Neuronal stem cell (in vitro differentiated cells): ENCODE results near the gene HOXA7.
A peak's percentile ranks its signal among the peaks of the same experiment; 100 is the strongest.

ENCODE experiments used
- DNase-seq: peaks from one replicate; pipeline ENCODE4 v3.0.0-alpha.2; 2013; ENCODE audit warnings: low spot score
- H2AFZ ChIP-seq: one replicate; pipeline ENCODE4 v1.6.1; 2013; ENCODE audit warnings: mild to moderate bottlenecking, low read length, inconsistent platforms
- H2AK5ac ChIP-seq: 2 replicates; pipeline ENCODE4 v1.6.1; 2013; ENCODE audit warnings: low read depth, mild to moderate bottlenecking, inconsistent platforms, low read length, moderate library complexity, mixed read lengths
- H2BK120ac ChIP-seq: 2 replicates; pipeline ENCODE4 v1.6.1; 2013; ENCODE audit warnings: low read depth, mild to moderate bottlenecking, inconsistent platforms, low read length, moderate library complexity, mixed read lengths
- H2BK12ac ChIP-seq: one replicate; pipeline ENCODE4 v1.6.1; 2013; ENCODE audit warnings: low read length, inconsistent platforms
- H2BK15ac ChIP-seq: 2 replicates; pipeline ENCODE4 v1.6.1; 2013; ENCODE audit warnings: mild to moderate bottlenecking, low read length, inconsistent platforms, mixed read lengths
- H2BK5ac ChIP-seq: one replicate; pipeline ENCODE4 v1.6.1; 2013; ENCODE audit warnings: inconsistent platforms, mild to moderate bottlenecking, low read length, moderate library complexity
- H3K14ac ChIP-seq: one replicate; pipeline ENCODE4 v1.6.1; 2013; ENCODE audit warnings: low read length, inconsistent platforms
- H3K18ac ChIP-seq: 2 replicates; pipeline ENCODE4 v1.6.1; 2013; ENCODE audit warnings: low read length, inconsistent platforms
- H3K23ac ChIP-seq: 2 replicates; pipeline ENCODE4 v1.6.1; 2013; ENCODE audit warnings: low read depth, mild to moderate bottlenecking, mixed read lengths, low read length, inconsistent platforms; ENCODE audit not compliant: poor library complexity
- H3K27ac ChIP-seq: replicated peaks from 3 replicates; pipeline ENCODE4 v1.5.1; 2013; ENCODE audit warnings: low read length, inconsistent platforms
- H3K27me3 ChIP-seq, 3 experiments: 2 replicates each; pipeline ENCODE4 v1.6.1; 2013; ENCODE audit warnings: low read length in 3 of 3, mild to moderate bottlenecking in 2 of 3, inconsistent platforms in 1 of 3, low read depth in 1 of 3, mixed read lengths in 1 of 3, moderate library complexity in 1 of 3; ENCODE audit not compliant: control insufficient read depth in 3 of 3, insufficient read depth in 3 of 3
- H3K36me3 ChIP-seq, 2 donors: replicated peaks in 1 of 2; 2 replicates each; pipeline ENCODE4 v1.6.1; 2013; ENCODE audit warnings: low read length in 2 of 2; ENCODE audit not compliant: control insufficient read depth in 2 of 2, insufficient read depth in 2 of 2
- H3K4ac ChIP-seq: 2 replicates; pipeline ENCODE4 v1.6.1; 2013; ENCODE audit warnings: inconsistent platforms, mild to moderate bottlenecking, low read length, moderate library complexity
- H3K4me1 ChIP-seq, 2 donors: 1 replicate in 1 of 2; 2 replicates in 1 of 2; pipeline ENCODE4 v1.6.1; 2013; ENCODE audit warnings: low read length in 2 of 2, low read depth in 1 of 2; ENCODE audit not compliant: control insufficient read depth in 2 of 2, insufficient read depth in 1 of 2
- H3K4me2 ChIP-seq: one replicate; pipeline ENCODE4 v1.6.1; 2013; ENCODE audit warnings: mild to moderate bottlenecking, low read length, inconsistent platforms; ENCODE audit not compliant: insufficient read depth, poor library complexity, severe bottlenecking
- H3K4me3 ChIP-seq, 2 donors: 2 replicates each; pipeline ENCODE4 v1.5.1; 2013; ENCODE audit warnings: low read length in 2 of 2, mild to moderate bottlenecking in 2 of 2, inconsistent platforms in 1 of 2, moderate library complexity in 1 of 2
- H3K79me1 ChIP-seq: one replicate; pipeline ENCODE4 v1.6.1; 2013; ENCODE audit warnings: low read depth, mild to moderate bottlenecking, inconsistent platforms, low read length, moderate library complexity
- H3K9ac ChIP-seq: one replicate; pipeline ENCODE4 v1.6.1; 2013; ENCODE audit warnings: mild to moderate bottlenecking, low read depth, low read length, inconsistent platforms; ENCODE audit not compliant: poor library complexity
- H3K9me3 ChIP-seq, 2 donors: replicated peaks in 1 of 2; 2 replicates each; pipeline versions ENCODE3 to v1.6.1; 2013; ENCODE audit warnings: low read length in 2 of 2, mild to moderate bottlenecking in 2 of 2, inconsistent platforms in 1 of 2, low read depth in 1 of 2, mixed read lengths in 1 of 2, moderate library complexity in 1 of 2; ENCODE audit not compliant: control insufficient read depth in 2 of 2, insufficient read depth in 1 of 2
- H4K8ac ChIP-seq: one replicate; pipeline ENCODE4 v1.6.1; 2013; ENCODE audit warnings: low read depth, mild to moderate bottlenecking, inconsistent platforms, low read length, moderate library complexity
- H4K91ac ChIP-seq: one replicate; pipeline ENCODE4 v1.6.1; 2013; ENCODE audit warnings: low read length, low read depth, mild to moderate bottlenecking, inconsistent platforms; ENCODE audit not compliant: poor library complexity
- whole genome bisulfite sequencing, 2 donors: extraction: QIAGEN DNeasy Blood & Tissue Kit; methylation state at CpG; one replicate each; pipeline ENCODE4 v1.1.7; 2013; ENCODE audit warnings: missing lambda C conversion rate in 2 of 2, mixed read lengths in 1 of 2; ENCODE audit not compliant: insufficient read length in 2 of 2, insufficient replicate concordance in 1 of 2; ENCODE audit errors: extremely low coverage in 2 of 2; 5-methylcytosine and 5-hydroxymethylcytosine counted together

The HOXA7 gene

DNA sequence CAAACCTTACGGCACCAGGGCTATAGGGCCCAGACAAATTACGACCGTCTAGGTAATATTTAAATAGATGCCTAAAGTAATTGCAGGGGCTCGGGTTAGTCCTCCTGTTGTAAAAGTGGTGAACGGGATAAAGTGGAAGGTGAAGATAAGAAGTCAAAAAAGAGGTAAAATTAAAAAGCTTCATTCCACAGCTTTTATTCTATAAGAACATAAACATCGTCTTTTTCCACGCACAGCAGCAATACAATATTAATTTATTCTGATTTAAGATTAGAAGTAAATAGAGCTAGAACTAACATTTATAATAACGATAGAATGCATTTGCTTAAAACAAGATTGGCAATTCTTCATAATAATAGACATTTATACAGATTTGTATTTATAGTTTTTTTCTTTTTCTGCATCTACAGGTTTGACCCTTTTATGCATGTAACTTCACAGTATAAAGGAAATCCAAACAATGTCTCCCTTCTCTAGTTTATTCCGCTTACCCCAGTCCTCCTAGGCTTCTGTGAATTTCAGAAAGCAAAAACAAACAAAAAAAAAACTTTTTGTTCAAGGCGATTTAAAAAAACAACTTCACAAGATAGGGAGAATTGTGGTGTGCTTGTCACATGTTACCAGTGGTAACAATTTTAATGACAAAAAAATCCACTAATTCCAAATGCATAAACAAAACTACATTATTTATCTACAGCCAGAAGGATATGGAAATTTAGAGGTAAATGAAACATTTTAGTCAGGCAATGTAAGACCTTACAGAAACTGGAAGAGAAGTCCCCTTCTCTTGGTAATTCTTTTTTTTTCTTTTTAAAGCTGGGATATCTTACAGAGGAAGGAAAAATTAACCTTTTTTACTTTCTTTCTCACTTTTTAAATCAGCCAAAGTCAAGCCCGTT lies 14.2 kb upstream of the HOXA7 start:
- H2BK5ac ChIP-seq, result no peak overlapping the region
- WGBS, 2 donors, result no CpG with 5 or more reads among the region's 11 CpGs
- no peak overlapping the region for H2BK15ac ChIP-seq
- H4K91ac ChIP-seq, result no peak overlapping the region
- no peak for DNase-seq
- H3K4me3 ChIP-seq, result no peak overlapping the region
- peaks cover 0 to 18% of the 10 kb centered on the region in 2 donors for H3K9me3 ChIP-seq
- H3K14ac ChIP-seq, result no peak overlapping the region
- no peak overlapping the region for H3K4ac ChIP-seq
- H3K36me3 ChIP-seq, result no peaks in the 10 kb centered on the region
- peaks cover 86 to 99% (median 94%) of the 10 kb centered on the region in 3 experiments for H3K27me3 ChIP-seq
- H2AFZ ChIP-seq, result no peak overlapping the region
- H2BK120ac ChIP-seq, result no peak overlapping the region
- no peak overlapping the region for H3K9ac ChIP-seq
- no peak overlapping the region for H3K27ac ChIP-seq
- H2BK12ac ChIP-seq, result no peak overlapping the region
- H2AK5ac ChIP-seq, result no peak overlapping the region
- H4K8ac ChIP-seq, result no peak overlapping the region
- no peak overlapping the region for H3K4me2 ChIP-seq
- no peaks in the 10 kb centered on the region for H3K4me1 ChIP-seq
- no peak overlapping the region for H3K23ac ChIP-seq
- no peak overlapping the region for H3K18ac ChIP-seq
- H3K79me1 ChIP-seq, result no peaks in the 10 kb centered on the region

DNA sequence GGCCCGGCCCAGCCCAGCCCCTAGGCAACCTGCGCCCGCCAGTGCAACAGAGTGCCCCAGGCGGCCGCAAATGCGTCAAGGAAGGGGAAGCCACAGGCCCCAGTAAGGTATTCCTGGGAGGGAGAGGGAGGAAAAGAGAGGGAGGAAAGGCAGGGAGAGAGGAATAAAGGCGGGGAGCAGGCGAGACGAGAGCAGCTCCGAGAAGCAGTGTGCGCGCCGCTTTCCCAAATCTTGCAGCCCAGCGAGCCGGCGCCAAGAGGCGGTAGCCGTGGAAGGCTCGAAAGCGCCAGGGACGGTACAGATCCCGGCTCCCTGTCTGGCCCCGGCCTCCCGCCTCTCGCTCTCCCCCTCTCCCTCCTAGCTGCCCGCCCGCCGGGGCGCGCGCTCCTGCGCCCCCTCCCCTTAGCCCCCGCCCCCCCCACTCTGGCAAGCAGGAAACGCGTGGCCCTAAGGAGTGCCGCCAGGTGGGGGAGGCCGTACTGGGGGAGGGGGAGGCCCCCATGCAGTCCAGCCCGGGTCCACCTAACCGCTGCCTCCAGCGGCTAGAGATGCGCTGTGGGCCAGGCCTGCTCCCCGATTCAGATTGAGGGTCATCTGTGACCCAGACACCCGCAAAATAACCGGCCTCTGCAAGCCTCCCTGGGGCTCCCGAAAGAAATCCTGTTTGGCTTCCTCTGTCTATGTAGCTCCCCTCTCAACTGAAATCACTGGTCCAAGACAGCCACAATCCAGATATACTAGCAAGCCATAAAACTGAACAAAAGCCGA lies 13.4 kb upstream of the HOXA7 start:
- no peak overlapping the region for H3K18ac ChIP-seq
- no peak overlapping the region for H4K8ac ChIP-seq
- H3K4me1 ChIP-seq, result no peaks in the 10 kb centered on the region
- no peak overlapping the region for H3K23ac ChIP-seq
- no peak overlapping the region for H4K91ac ChIP-seq
- H3K4ac ChIP-seq, result no peak overlapping the region
- H3K4me3 ChIP-seq, result no peak overlapping the region
- no peak overlapping the region for H2AK5ac ChIP-seq
- H3K27ac ChIP-seq, result no peak overlapping the region
- peaks cover 87 to 99% (median 94%) of the 10 kb centered on the region in 3 experiments for H3K27me3 ChIP-seq
- WGBS, 2 donors, result no CpG with 5 or more reads among the region's 46 CpGs
- no peak for DNase-seq
- H2AFZ ChIP-seq, result peak overlapping the region; percentile 76
- no peak overlapping the region for H2BK5ac ChIP-seq
- H3K36me3 ChIP-seq, result no peaks in the 10 kb centered on the region
- H3K79me1 ChIP-seq, result no peaks in the 10 kb centered on the region
- H2BK12ac ChIP-seq, result no peak overlapping the region
- H3K14ac ChIP-seq, result peak overlapping the region; percentile 82
- H3K9ac ChIP-seq, result no peak overlapping the region
- no peak overlapping the region for H2BK120ac ChIP-seq
- no peak overlapping the region for H2BK15ac ChIP-seq
- peaks cover 0 to 24% of the 10 kb centered on the region in 2 donors for H3K9me3 ChIP-seq
- H3K4me2 ChIP-seq, result peak overlapping the region; percentile 11

GRCh38 chr7:27168265-27168947 lies 11.9 kb upstream of the HOXA7 start:
- Histone ChIP-seq H3K4ac (no peak overlapping the region), H4K91ac (no peak overlapping the region), H3K4me2 (no peak overlapping the region), H3K36me3 (no peaks in the 10 kb centered on the region), H2BK120ac (no peak overlapping the region), H4K8ac (no peak overlapping the region), H3K23ac (no peak overlapping the region), H3K9me3 (peaks cover 0 to 29% of the 10 kb centered on the region in 2 donors), H3K79me1 (no peaks in the 10 kb centered on the region), H3K27me3 (peaks cover 87 to 99% (median 94%) of the 10 kb centered on the region in 3 experiments), H3K4me3 (no peak overlapping the region), H2AK5ac (no peak overlapping the region), H2BK12ac (no peak overlapping the region), H3K9ac (no peak overlapping the region), H2BK15ac (no peak overlapping the region), H2AFZ (no peak overlapping the region), H3K4me1 (no peaks in the 10 kb centered on the region), H3K18ac (no peak overlapping the region), H3K14ac (no peak overlapping the region), H2BK5ac (no peak overlapping the region), H3K27ac (no peak overlapping the region)
- no CpG with 5 or more reads among the region's 25 CpGs for WGBS, 2 donors
- DNase-seq, result no peak
